GM12878 (cell line): ENCODE measurements around the gene BIK.

Experiments used
- MAX ChIP-seq: IDR thresholded peaks from 2 replicates; pipeline ENCODE4 v1.6.1; 2012; ENCODE audit warnings: low read depth, low read length, improper control_type of control experiment
- POLR2A ChIP-seq: IDR thresholded peaks from 2 replicates; pipeline ENCODE4 v1.6.1; 2011; ENCODE audit warnings: low read depth, mild to moderate bottlenecking, low read length
- SPI1 ChIP-seq: IDR thresholded peaks from 2 replicates; pipeline ENCODE4 v1.6.1; 2011; ENCODE audit warnings: low read depth, mild to moderate bottlenecking, low read length, moderate library complexity, borderline replicate concordance; ENCODE audit not compliant: insufficient read depth
- ZNF274 ChIP-seq: IDR thresholded peaks from one replicate; pipeline ENCODE4 v1.8.0; 2011; ENCODE audit not compliant: insufficient read length, insufficient read depth

DNA sequence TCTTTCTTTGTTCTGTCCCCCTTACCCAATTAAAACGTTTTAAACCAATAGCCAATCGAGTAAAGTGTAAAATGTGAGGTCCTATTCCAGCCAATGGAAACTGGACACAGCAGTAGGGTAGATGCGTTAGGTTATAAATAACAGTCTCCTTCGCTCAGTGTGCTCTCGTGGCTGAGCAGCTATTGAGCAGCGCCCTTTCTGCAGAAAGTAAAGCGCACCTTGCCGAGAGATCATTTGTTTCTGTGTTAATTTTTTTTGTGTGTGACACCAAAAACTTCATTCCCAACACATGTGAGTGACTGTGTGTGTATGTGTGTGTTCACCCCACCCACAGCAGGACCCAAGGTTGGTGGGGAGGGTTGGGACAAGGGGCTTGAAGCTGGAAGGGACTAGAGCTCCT, 14.1 kb upstream of the BIK start:
- no peak for TF ChIP-seq SPI1
- TF ChIP-seq POLR2A = no peak
- TF ChIP-seq ZNF274 = no peak
- TF ChIP-seq MAX = no peak
